Peyer's patch (tissue), 4 donors: ENCODE results near the gene SPAG7.

Experiments
- CTCF ChIP-seq, 6 experiments: fragments of 450-650 bp in 4 of 6; fragments of 200-600 bp in 2 of 6; sonication (generic) in 1 of 6; IDR thresholded peaks; one replicate each; pipeline ENCODE4 v1.5.1; 2017 to 2019; ENCODE audit warnings: antibody characterized with exemption in 6 of 6, mild to moderate bottlenecking in 3 of 6, moderate library complexity in 1 of 6
- POLR2A ChIP-seq, 2 donors: fragments of 450-650 bp; IDR thresholded peaks; one replicate each; pipeline ENCODE4 v1.5.1; 2017; ENCODE audit warnings: antibody characterized with exemption in 2 of 2, mild to moderate bottlenecking in 2 of 2, moderate library complexity in 2 of 2

- peak; percentile 71 to 89 (median 85) for TF ChIP-seq CTCF (IDR thresholded peaks at IDR 0.05)
- no peak for TF ChIP-seq POLR2A (IDR thresholded peaks at IDR 0.05)
Measured at GRCh38 chr17:4980644-4981216, 13.1 kb upstream of the SPAG7 start.
